ENCODE results near the gene TRPM2. TPM values are rescaled to one million over a fixed set of nuclear protein-coding genes. Genes with fewer than 3 reads are reported as not detected.

Gene TRPM2
- total RNA-seq, 1 donor from 2014 or later, result 0.09 TPM

- Mint-ChIP-seq H3K27me3 (ENCODE audit: low read depth) (no peaks in the 10 kb centered on the region), H3K9me3 (peaks cover 19% of the 10 kb centered on the region), H3K4me1 (peaks cover 4% of the 10 kb centered on the region), H3K27ac (peak overlapping the region; percentile 64), H3K36me3 (peaks cover 21% of the 10 kb centered on the region), H3K4me3 (peak overlapping the region; percentile 85)
- DNase-seq (ENCODE audit: low spot score in 2 of 2, unreplicated experiment in 2 of 2), result no peak
- TF ChIP-seq CTCF (IDR thresholded peaks at IDR 0.05; ENCODE audit: unreplicated experiment), result no peak
Observed at GRCh38 chr21:44486302-44486701, 132.9 kb downstream of the TRPM2 start.

GRCh38 chr21:44487831-44488230 is 134.4 kb downstream of the TRPM2 start:
- H3K4me3 Mint-ChIP-seq, result peak overlapping the region; percentile 37

GRCh38 chr21:44489962-44490361 is 136.5 kb downstream of the TRPM2 start:
- Mint-ChIP-seq H3K36me3 (peaks cover 45% of the 10 kb centered on the region), H3K4me3 (no peak overlapping the region), H3K9me3 (peaks cover 40% of the 10 kb centered on the region), H3K27ac (no peak overlapping the region), H3K27me3 (ENCODE audit: low read depth) (no peaks in the 10 kb centered on the region), H3K4me1 (peaks cover 4% of the 10 kb centered on the region)
- no peak for TF ChIP-seq CTCF (IDR thresholded peaks at IDR 0.05; ENCODE audit: unreplicated experiment)
- no peak for DNase-seq (ENCODE audit: low spot score in 2 of 2, unreplicated experiment in 2 of 2)

More at GRCh38 chr21:44487831-44488230, 134.4 kb downstream of the TRPM2 start:
- no peaks in the 10 kb centered on the region for H3K27me3 Mint-ChIP-seq (ENCODE audit: low read depth)
- TF ChIP-seq CTCF (IDR thresholded peaks at IDR 0.05; ENCODE audit: unreplicated experiment), result peak; percentile 64
- H3K4me1 Mint-ChIP-seq, result peaks cover 4% of the 10 kb centered on the region
- H3K9me3 Mint-ChIP-seq, result peaks cover 31% of the 10 kb centered on the region
- H3K27ac Mint-ChIP-seq, result no peak overlapping the region
- DNase-seq (ENCODE audit: low spot score in 2 of 2, unreplicated experiment in 2 of 2), result no peak
- peaks cover 35% of the 10 kb centered on the region for H3K36me3 Mint-ChIP-seq

- H3K27ac Mint-ChIP-seq, result no peak overlapping the region
- peaks cover 41% of the 10 kb centered on the region for H3K9me3 Mint-ChIP-seq
- peaks cover 3% of the 10 kb centered on the region for H3K4me1 Mint-ChIP-seq
- H3K27me3 Mint-ChIP-seq (ENCODE audit: low read depth), result no peaks in the 10 kb centered on the region
- H3K4me3 Mint-ChIP-seq, result no peak overlapping the region
- no peak for TF ChIP-seq CTCF (IDR thresholded peaks at IDR 0.05; ENCODE audit: unreplicated experiment)
- no peak for DNase-seq (ENCODE audit: low spot score in 2 of 2, unreplicated experiment in 2 of 2)
- peaks cover 47% of the 10 kb centered on the region for H3K36me3 Mint-ChIP-seq
Observed at GRCh38 chr21:44490405-44490804, 137.0 kb downstream of the TRPM2 start.

GRCh38 chr21:44490816-44491215 is 137.4 kb downstream of the TRPM2 start:
- no peaks in the 10 kb centered on the region for H3K27me3 Mint-ChIP-seq (ENCODE audit: low read depth)
- no peak for DNase-seq (ENCODE audit: low spot score in 2 of 2, unreplicated experiment in 2 of 2)
- no peak for TF ChIP-seq CTCF (IDR thresholded peaks at IDR 0.05; ENCODE audit: unreplicated experiment)
- H3K36me3 Mint-ChIP-seq, result peaks cover 51% of the 10 kb centered on the region
- H3K9me3 Mint-ChIP-seq, result peaks cover 43% of the 10 kb centered on the region
- peaks cover 3% of the 10 kb centered on the region for H3K4me1 Mint-ChIP-seq
- H3K4me3 Mint-ChIP-seq, result no peak overlapping the region
- H3K27ac Mint-ChIP-seq, result no peak overlapping the region

Other genes with a start within 250 kb of the TRPM2 start
- 2.3 to 7.5 TPM (median 3.1 TPM) in 3 replicates for gene PWP2, start 246.2 kb upstream of the TRPM2 start, total RNA-seq
- gene GATD3, start 219.9 kb upstream of the TRPM2 start, total RNA-seq, result 17.2 to 20.4 TPM (median 18.8 TPM) in 3 replicates
- 3.8 to 4.4 TPM (median 4.2 TPM) in 3 replicates for gene ICOSLG, start 112.7 kb upstream of the TRPM2 start, total RNA-seq
- gene DNMT3L, start 91.7 kb upstream of the TRPM2 start, total RNA-seq, result not detected in 3 replicates
- gene AIRE, start 67.7 kb upstream of the TRPM2 start, total RNA-seq, result 0.13 to 0.23 TPM (median 0.18 TPM) in 3 replicates
- gene PFKL, start 53.6 kb upstream of the TRPM2 start, total RNA-seq, result 147 to 160 TPM (median 155 TPM) in 3 replicates
- 27.6 to 34.0 TPM (median 32.0 TPM) in 3 replicates for gene CFAP410, start 14.2 kb upstream of the TRPM2 start, total RNA-seq
- gene LRRC3, start 101.9 kb downstream of the TRPM2 start, total RNA-seq, result 10.9 to 11.9 TPM (median 11.8 TPM) in 3 replicates
- not detected in 3 replicates for gene KRTAP10-1, start 186.6 kb downstream of the TRPM2 start, total RNA-seq
- gene KRTAP10-2, start 197.9 kb downstream of the TRPM2 start, total RNA-seq, result not detected in 3 replicates
- gene KRTAP10-3, start 205.2 kb downstream of the TRPM2 start, total RNA-seq, result not detected in 3 replicates
- not detected in 3 replicates for gene KRTAP10-4, start 220.1 kb downstream of the TRPM2 start, total RNA-seq
- not detected in 3 replicates for gene KRTAP10-5, start 227.0 kb downstream of the TRPM2 start, total RNA-seq
- gene KRTAP10-6, start 238.9 kb downstream of the TRPM2 start, total RNA-seq, result not detected in 3 replicates
- not detected in 3 replicates for gene KRTAP10-7, start 247.0 kb downstream of the TRPM2 start, total RNA-seq

Measured in mesothelial cell of epicardium (in vitro differentiated cells).